Pancreas (tissue), 10 donors: ENCODE results near the gene PTTG1. TPM values are rescaled to one million over a fixed set of nuclear protein-coding genes. Genes with fewer than 3 reads are reported as not detected.
A peak's percentile ranks its signal among the peaks of the same experiment; 100 is the strongest.

ENCODE experiments used
- ATAC-seq, 4 donors: fragments of 200-7000 bp; cut with Tn5 transposase; one replicate each; pipeline versions ENCODE4 v1.8.0 to v1.9.1; 2020; ENCODE audit warnings: mild to moderate bottlenecking in 4 of 4, moderate library complexity in 4 of 4
- DNase-seq, 6 donors: peaks; one replicate each; pipeline ENCODE4 v3.0.0-alpha.2; 2020
- FAIRE-seq: peaks from 2 replicates; lab custom pipeline; 2012; peaks lifted over from hg19 to GRCh38; lab: Jason Lieb, UNC
- H3K27ac ChIP-seq, 4 donors: fragments of 200-600 bp; sonication (generic); 1 replicate in 3 of 4; 2 replicates in 1 of 4; pipeline versions ENCODE4 v1.5.0 to v1.8.0; 2020
- H3K27me3 ChIP-seq, 4 donors: fragments of 200-600 bp; one replicate each; pipeline ENCODE4 v1.8.0; 2021
- H3K36me3 ChIP-seq, 3 donors: fragments of 200-600 bp; sonication (generic) in 1 of 3; one replicate each; pipeline versions ENCODE4 v1.5.0 to v1.8.0; 2020 to 2021
- H3K4me1 ChIP-seq, 3 donors: fragments of 200-600 bp; one replicate each; pipeline ENCODE4 v1.8.0; 2021
- H3K4me3 ChIP-seq, 4 donors: fragments of 200-600 bp; sonication (generic) in 2 of 4; one replicate each; pipeline versions ENCODE4 v1.5.0 to v1.8.0; 2020 to 2021
- H3K9me3 ChIP-seq, 4 donors: fragments of 200-600 bp; one replicate each; pipeline ENCODE4 v1.8.0; 2021
- WGBS, 2 donors: extraction: QIAGEN DNeasy Blood & Tissue Kit; methylation state at CpG; one replicate each; pipeline ENCODE4 v1.1.7; 2013; 5-methylcytosine and 5-hydroxymethylcytosine counted together
- intact Hi-C, 3 donors: fragments of 100-400 bp; cut with DNase I; formaldehyde crosslinking; loops; one replicate each; pipeline versions ENCODE4 v1.11.1 to v1.14.2; 2022
- polyA plus RNA-seq, 2 donors: library from polyadenylated mRNA; stranded (reverse); fragments of 200-250 nt; gene quantifications; one replicate each; pipeline ENCODE4 v1.2.3, GENCODE V29; 2013
- total RNA-seq, 6 donors: library from RNA; stranded (reverse); fragmentation: NEBNext Ultra II Directional in 4 of 6; extraction: Animal tissue kit (Norgen Biotek cat#: 25700) in 4 of 6; gene quantifications; one replicate each; pipeline versions ENCODE4 v1.2.1 to v1.2.4, GENCODE V29; 2021 to 2023
- TF ChIP-seq, protein P1 (sequence below), 4 donors: fragments of 200-600 bp; sonication (generic) in 3 of 4; IDR thresholded peaks; one replicate each; pipeline versions ENCODE4 v1.5.0 to v1.8.0; 2021; ENCODE audit warnings: antibody characterized with exemption in 4 of 4
- donor health status: healthy with polysubstance abuse.
- donor health status: DM: no; HTN: no; CAD: no; lungs with moderate emphysema.
- donor health status: DM: no; HTN: no; CAD: no.
- donor health status: control.
- donor health status: control.
- donor health status: Bipolar disorder and iron deficiency.
- donor health status: DM: yes; HTN: yes; CAD: no.
- donor health status: DM: no; HTN: no; CAD: no.
- donor health status: DM: no; HTN: no; CAD: no.
- donor health status: DM: yes; HTN: yes; CAD: no.

The PTTG1 gene
- total and polyA plus RNA-seq, 8 donors = 0.31 to 2.7 (median 1.3) TPM; not detected in 1

DNA sequence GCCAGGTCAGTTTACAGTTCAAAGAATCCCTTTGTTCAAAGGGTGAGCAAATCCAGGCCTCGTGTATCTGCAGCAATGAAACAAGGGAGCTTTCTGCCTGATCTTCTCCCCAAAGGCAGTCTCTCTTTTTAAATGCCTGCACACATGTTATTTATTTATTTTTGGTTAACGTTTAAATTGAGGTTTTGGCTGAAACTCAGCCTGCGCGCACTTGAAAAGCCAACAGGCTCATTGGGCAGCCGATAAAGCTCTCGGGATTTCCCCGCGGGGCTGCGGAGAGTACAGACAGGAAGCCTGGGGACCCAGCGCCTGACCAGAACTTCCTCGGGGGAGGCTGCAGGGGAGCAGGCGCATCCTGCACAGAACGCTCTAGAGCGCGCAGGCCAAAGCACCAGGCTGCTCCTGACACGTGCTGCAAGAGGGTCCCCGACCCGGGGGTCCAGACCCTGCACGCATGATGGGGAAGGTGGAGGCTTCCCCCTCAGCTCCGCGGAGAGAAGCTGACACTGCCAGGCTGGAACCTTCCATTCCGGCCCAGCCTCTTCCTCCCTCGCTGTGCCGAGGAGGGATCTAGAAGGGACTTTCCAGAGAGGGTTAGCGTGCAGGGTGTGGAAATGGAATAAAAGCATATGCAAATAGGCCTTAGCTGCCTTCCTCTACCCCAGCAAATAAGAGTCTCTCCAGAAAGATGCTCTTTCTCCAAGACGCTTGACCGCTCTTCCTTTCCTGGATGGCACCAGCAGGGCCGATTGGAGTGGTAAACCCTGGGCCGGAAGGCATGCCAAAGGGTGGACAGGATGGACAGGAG lies 46.1 kb downstream of the PTTG1 start:
- peak; percentile 75 to 93 (median 90) for ATAC-seq
- peaks cover 4 to 42% (median 28%) of the 10 kb centered on the region in 3 donors for H3K4me1 ChIP-seq
- TF ChIP-seq, protein P1, sequence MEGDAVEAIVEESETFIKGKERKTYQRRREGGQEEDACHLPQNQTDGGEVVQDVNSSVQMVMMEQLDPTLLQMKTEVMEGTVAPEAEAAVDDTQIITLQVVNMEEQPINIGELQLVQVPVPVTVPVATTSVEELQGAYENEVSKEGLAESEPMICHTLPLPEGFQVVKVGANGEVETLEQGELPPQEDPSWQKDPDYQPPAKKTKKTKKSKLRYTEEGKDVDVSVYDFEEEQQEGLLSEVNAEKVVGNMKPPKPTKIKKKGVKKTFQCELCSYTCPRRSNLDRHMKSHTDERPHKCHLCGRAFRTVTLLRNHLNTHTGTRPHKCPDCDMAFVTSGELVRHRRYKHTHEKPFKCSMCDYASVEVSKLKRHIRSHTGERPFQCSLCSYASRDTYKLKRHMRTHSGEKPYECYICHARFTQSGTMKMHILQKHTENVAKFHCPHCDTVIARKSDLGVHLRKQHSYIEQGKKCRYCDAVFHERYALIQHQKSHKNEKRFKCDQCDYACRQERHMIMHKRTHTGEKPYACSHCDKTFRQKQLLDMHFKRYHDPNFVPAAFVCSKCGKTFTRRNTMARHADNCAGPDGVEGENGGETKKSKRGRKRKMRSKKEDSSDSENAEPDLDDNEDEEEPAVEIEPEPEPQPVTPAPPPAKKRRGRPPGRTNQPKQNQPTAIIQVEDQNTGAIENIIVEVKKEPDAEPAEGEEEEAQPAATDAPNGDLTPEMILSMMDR (IDR thresholded peaks at IDR 0.05) = no peak
- H3K27me3 ChIP-seq = no peaks in the 10 kb centered on the region
- WGBS, 2 donors = 8 to 10% methylated on average over 29 of the region's 29 CpGs
- H3K4me3 ChIP-seq = peak overlapping the region in 3 of 4 donors; percentile 18 to 46 (median 27)
- intact Hi-C loops = no loop called here
- peak; percentile 62 to 88 (median 78) for DNase-seq
- no peak for FAIRE-seq
- H3K27ac ChIP-seq = peak overlapping the region in 3 of 4 donors; percentile 7 to 65 (median 59)
- no peaks in the 10 kb centered on the region for H3K36me3 ChIP-seq
- H3K9me3 ChIP-seq = no peaks in the 10 kb centered on the region

DNA sequence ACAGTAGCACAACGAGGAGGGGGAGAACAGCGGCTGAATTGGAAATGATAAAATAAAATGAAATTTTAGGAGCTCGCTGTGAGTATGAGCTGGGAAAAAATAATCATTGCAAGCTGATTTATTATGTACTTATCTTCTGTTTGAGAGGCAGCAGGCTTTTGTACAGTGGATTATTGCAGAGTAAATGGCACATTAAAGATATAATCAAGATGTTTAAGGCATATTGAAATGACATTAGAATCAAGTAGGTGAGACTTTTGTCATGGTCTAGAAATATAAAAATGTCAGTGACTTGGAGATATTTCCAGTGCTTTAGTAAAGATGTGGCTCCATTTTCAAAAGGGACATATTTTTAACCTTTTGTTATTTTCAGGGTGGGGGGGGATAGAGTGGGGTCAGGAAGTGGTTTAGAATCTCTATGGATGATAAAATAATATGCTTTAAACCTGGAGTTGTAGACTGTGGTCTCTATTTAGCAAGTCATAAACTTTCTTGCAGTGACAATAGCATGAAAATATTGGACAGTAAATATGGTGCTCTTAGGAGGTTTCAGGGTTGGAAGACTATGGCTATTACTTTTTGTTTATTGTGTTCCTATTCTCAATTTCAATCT lies 46.8 kb downstream of the PTTG1 start:
- intact Hi-C loops = no loop called here
- Histone ChIP-seq H3K4me1 (peaks cover 4 to 42% (median 28%) of the 10 kb centered on the region in 3 donors), H3K36me3 (no peaks in the 10 kb centered on the region), H3K9me3 (no peaks in the 10 kb centered on the region), H3K27me3 (no peaks in the 10 kb centered on the region), H3K4me3 (peak overlapping the region in 1 of 4 donors; percentile 46), H3K27ac (peak overlapping the region in 2 of 4 donors; percentile 59 to 65)
- FAIRE-seq = no peak
- no peak for DNase-seq
- no peak for ATAC-seq
- 35 to 44% methylated on average over 3 of the region's 3 CpGs for WGBS, 2 donors
- TF ChIP-seq, protein P1 (IDR thresholded peaks at IDR 0.05) = no peak

DNA sequence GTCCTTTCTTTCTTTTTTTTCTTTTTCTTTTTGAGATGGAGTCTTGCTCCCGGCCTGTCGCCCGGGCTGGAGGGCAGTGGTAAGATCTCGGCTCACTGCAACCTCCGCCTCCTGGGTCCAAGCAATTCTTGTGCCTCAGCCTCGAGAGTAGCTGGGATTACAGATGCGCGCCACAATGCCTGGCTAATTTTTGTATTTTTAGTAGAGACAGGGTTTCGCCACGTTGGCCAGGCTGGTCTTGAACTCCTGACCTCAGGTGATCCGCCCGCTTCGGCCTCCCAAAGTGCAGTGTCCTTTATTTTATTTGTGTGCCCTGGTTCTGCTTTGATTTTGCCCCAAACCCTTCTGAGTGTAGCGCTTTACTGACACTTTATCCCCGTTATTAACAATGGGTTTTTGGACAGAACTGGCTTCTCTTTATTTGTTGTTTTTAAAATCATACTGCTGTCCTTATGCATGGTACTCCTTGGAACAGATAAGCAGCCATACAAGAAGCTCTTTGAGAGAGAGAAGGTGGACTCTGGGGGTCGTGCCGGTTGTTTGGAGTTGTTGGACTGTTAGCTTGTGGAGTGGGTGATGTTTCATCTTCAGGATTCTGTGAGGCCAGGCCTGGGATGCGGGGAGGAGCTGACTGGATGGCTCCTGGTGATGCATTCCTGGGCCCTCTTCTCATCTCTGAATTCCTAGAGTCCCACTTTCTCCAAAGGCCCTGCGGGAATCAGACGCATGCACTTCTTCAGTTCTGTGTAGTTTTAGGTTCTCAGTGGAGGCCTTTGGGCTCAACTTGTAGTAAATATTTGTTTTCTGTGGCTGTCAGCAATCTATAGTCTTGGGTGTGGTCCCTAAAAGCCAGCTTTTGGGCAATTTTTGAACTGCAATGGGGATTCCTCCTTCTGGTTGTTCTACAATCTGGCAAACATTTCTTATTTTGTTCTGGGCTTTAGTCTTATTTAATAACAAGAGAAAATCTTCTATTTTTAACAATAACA lies 47.8 kb downstream of the PTTG1 start:
- ATAC-seq = no peak
- no peak overlapping the region for H3K27ac ChIP-seq
- TF ChIP-seq, protein P1 (IDR thresholded peaks at IDR 0.05) = no peak
- no peak for FAIRE-seq
- no peak overlapping the region for H3K4me3 ChIP-seq
- intact Hi-C loops = no loop called here
- no peaks in the 10 kb centered on the region for H3K36me3 ChIP-seq
- DNase-seq = no peak
- 90 to 98% methylated on average over 20 of the region's 20 CpGs for WGBS, 2 donors
- no peaks in the 10 kb centered on the region for H3K9me3 ChIP-seq
- H3K27me3 ChIP-seq = no peaks in the 10 kb centered on the region
- H3K4me1 ChIP-seq = peaks cover 4 to 38% (median 28%) of the 10 kb centered on the region in 3 donors

DNA sequence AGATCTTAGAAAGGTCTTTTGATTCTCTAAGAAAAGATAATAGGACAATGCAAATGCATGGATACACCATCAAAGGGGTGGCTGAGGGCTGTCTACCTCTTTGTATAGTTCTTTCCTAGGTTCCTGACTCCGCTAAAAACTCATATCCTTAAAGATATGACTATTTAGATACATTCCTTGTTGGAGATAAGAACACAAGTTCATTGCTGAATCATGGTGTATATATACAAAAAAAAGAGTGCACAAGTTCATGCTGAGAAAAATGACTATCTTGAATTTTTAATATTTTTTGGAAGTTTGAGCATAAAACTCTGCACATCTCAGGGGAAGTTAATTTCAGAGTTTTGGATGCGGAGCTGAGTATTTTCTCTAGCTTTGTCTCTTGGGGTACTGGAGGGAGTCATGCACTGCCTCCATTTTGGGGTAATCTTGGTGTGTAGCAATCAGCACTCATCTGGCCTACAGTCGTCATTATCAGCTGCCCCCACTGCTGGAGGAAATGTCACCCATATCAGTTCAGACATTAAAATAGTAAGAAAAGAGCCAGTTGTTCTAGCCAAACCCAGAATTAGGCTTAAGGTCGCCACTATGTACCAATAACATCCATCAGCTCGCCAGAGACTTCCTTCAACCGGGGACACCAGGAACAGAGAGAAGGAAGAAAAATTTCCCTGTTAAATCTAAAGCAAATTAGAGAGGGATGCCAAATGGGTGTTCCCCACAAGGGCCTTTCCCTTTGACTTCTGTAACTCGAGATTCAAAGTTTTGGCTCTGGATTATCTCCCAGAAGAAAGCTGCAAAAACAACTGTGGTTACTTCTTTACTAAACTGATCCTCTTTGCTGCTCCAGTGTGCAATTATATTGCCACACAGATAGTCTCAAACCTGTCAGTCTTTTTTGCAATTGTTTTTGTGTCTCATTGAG lies 49.0 kb downstream of the PTTG1 start:
- no peak for FAIRE-seq
- ATAC-seq = no peak

More for the DNA sequence above, 49.0 kb downstream of the PTTG1 start:
- Histone ChIP-seq H3K9me3 (no peaks in the 10 kb centered on the region), H3K27me3 (no peaks in the 10 kb centered on the region), H3K4me3 (no peak overlapping the region), H3K27ac (peak overlapping the region in 1 of 4 donors; percentile 8), H3K4me1 (peaks cover 4 to 35% (median 28%) of the 10 kb centered on the region in 3 donors), H3K36me3 (no peaks in the 10 kb centered on the region)
- 28 to 43% methylated on average over 7 of the region's 7 CpGs for WGBS, 2 donors
- intact Hi-C loops = no loop called here
- no peak for DNase-seq
- TF ChIP-seq, protein P1 (IDR thresholded peaks at IDR 0.05) = no peak
